Panc1 (cell line): Measurements from ENCODE around the gene SAMD14. TPM values are rescaled to one million over a fixed set of nuclear protein-coding genes. Genes with fewer than 3 reads are reported as not detected.

Experiments
- ATAC-seq: fragments of 200-7000 bp; cut with Tn5 transposase; 2 replicates; pipeline ENCODE4 v1.9.1; 2020; ENCODE audit warnings: mild to moderate bottlenecking, moderate library complexity
- BruUV-seq: library from RNA; stranded (reverse); fragments of 400-500 nt; replicated peaks from 2 replicates; lab custom pipeline; 2021; lab: Mats Ljungman, UMichigan
- CTCF ChIA-PET: fragments of 300-600 bp; sonication (Branson Sonifier 250); formaldehyde crosslinking; loops from one replicate; lab custom pipeline; 2022; ENCODE audit warnings: antibody characterized with exemption; lab: Charles Lee
- POLR2A ChIA-PET: fragments of 300-600 bp; sonication (Branson Sonifier 250); formaldehyde crosslinking; loops from one replicate; lab custom pipeline; 2022; ENCODE audit warnings: antibody characterized with exemption; lab: Charles Lee
- DNase-seq: peaks from one replicate; pipeline ENCODE4 v3.0.0-alpha.2; 2010; ENCODE audit warnings: low read depth, low spot score
- H3K27ac ChIP-seq: 2 replicates; pipeline ENCODE4 v1.5.1; 2011; ENCODE audit warnings: mild to moderate bottlenecking, low read length, inconsistent platforms
- H3K27me3 ChIP-seq: fragments of 200-500 bp; sonication (Bioruptor generic); 2 replicates; pipeline ENCODE4 v1.6.0; 2014; ENCODE audit warnings: low read length, inconsistent platforms; ENCODE audit not compliant: control insufficient read depth, insufficient read depth
- H3K36me3 ChIP-seq: fragments of 200-500 bp; sonication (Bioruptor generic); 2 replicates; pipeline ENCODE4 v1.5.1; 2014; ENCODE audit warnings: inconsistent platforms, mild to moderate bottlenecking, low read length, moderate library complexity; ENCODE audit not compliant: control insufficient read depth, insufficient read depth
- H3K4me1 ChIP-seq: 2 replicates; pipeline ENCODE4 v1.5.1; 2011; ENCODE audit warnings: inconsistent platforms, mild to moderate bottlenecking, low read length, moderate library complexity; ENCODE audit not compliant: control insufficient read depth, insufficient read depth
- H3K4me3 ChIP-seq, 2 experiments: 2 replicates each; pipeline ENCODE4 v1.5.1; 2011 to 2012; ENCODE audit warnings: low read depth in 2 of 2, low read length in 2 of 2, mild to moderate bottlenecking in 2 of 2, inconsistent platforms in 1 of 2, moderate library complexity in 1 of 2
- H3K9me3 ChIP-seq: fragments of 200-500 bp; sonication (Bioruptor generic); 2 replicates; pipeline ENCODE4 v1.5.1; 2014; ENCODE audit warnings: low read depth, mild to moderate bottlenecking, inconsistent platforms, low read length, moderate library complexity; ENCODE audit not compliant: control insufficient read depth, insufficient read depth
- POLR2AphosphoS5 ChIP-seq: IDR thresholded peaks from 2 replicates; pipeline ENCODE4 v1.6.1; 2012; ENCODE audit warnings: mild to moderate bottlenecking, low read depth, low read length, moderate library complexity
- SIN3A ChIP-seq: IDR thresholded peaks from 2 replicates; pipeline ENCODE4 v1.6.1; 2012; ENCODE audit warnings: low read depth, mild to moderate bottlenecking, low read length, moderate library complexity, borderline replicate concordance; ENCODE audit not compliant: insufficient read depth
- TCF7L2 ChIP-seq: IDR thresholded peaks from 2 replicates; pipeline ENCODE4 v1.6.1; 2011; ENCODE audit warnings: mild to moderate bottlenecking, low read depth, low read length, inconsistent platforms
- in situ Hi-C: cut with HindIII; loops from 2 replicates; pipeline ENCODE4 v1.10.0; 2016; ENCODE audit warnings: low sequenced_read_pairs, low pct_unique_long_range_greater_than_20kb
- intact Hi-C: fragments of 100-400 bp; cut with micrococcal nuclease; formaldehyde crosslinking; loops from one replicate; pipeline ENCODE4 v1.10.0; 2022; ENCODE audit not compliant: unreplicated experiment
- total RNA-seq: library from RNA; stranded (reverse); gene quantifications from one replicate; pipeline ENCODE4 v1.2.1, GENCODE V29; 2021; ENCODE audit not compliant: unreplicated experiment
- TF ChIP-seq, protein P1 (sequence below), 2 experiments: IDR thresholded peaks; 2 replicates each; pipeline ENCODE4 v1.6.1; 2011 to 2012; ENCODE audit warnings: low read depth in 2 of 2, control low read depth in 1 of 2, low read length in 1 of 2, mild to moderate bottlenecking in 1 of 2, moderate library complexity in 1 of 2; ENCODE audit not compliant: insufficient read depth in 1 of 2
- TF ChIP-seq, protein P2 (sequence below): fragments of 450-650 bp; IDR thresholded peaks from 2 replicates; pipeline ENCODE4 v1.5.1; 2017; ENCODE audit warnings: mild to moderate bottlenecking

SAMD14 gene
- total RNA-seq, 1 experiment from 2014 or later = 6.9 TPM

DNA sequence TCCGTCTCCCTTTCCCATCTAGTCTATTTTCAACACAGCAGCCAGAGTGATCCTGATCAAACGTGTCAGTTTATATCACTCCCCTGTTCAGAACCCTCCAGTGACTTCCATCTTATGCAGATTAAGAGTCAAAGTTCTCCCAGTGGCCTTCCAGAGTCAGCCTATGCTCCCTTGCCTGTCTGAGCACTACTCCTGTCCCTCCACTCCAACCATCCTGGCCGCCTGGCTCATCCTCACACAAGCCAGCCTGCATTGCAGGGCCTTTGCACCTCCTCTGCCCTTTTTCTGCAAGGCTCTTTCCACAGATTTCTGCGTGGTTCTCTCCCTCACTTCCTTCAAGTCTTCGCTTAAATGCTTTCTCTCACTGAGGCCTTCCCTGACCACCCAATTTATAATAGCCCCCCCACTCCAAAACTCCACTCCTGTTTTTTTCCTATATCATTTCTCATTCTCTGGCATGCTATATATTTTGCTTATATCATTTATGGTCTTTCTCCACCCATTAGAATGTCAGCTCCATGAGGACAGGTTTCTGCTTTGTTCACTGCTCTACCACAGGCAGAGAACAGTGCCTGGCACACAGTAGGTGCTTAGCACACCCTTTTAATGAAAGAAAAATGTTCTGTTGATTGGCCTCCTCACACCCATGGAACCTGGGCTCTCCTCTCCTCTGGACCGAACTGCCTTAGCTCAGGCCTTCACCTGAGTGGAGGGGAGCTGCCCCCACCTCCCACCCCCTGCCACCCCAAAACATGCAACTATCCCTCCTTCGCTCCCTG lies 9.3 kb downstream of the SAMD14 start:
- ChIA-PET POLR2A (interaction anchor here (0.7 kb wide), 1 partner anchor 20 kb away, joined by 9 read pairs; no protein-coding TSS in a partner anchor), CTCF (no interaction called here)
- H3K4me1 ChIP-seq = peaks cover 6% of the 10 kb centered on the region; the same call in 1 of the 2 replicates
- no TSS peak for BruUV-seq
- no peak for ATAC-seq
- H3K9me3 ChIP-seq = no peaks in the 10 kb centered on the region
- H3K27ac ChIP-seq = no peak overlapping the region
- intact Hi-C loops (no loop called here), in situ Hi-C loops (no loop called here)
- no peak overlapping the region for H3K4me3 ChIP-seq
- no peaks in the 10 kb centered on the region for H3K27me3 ChIP-seq
- no peak for DNase-seq
- TF ChIP-seq, protein P1, sequence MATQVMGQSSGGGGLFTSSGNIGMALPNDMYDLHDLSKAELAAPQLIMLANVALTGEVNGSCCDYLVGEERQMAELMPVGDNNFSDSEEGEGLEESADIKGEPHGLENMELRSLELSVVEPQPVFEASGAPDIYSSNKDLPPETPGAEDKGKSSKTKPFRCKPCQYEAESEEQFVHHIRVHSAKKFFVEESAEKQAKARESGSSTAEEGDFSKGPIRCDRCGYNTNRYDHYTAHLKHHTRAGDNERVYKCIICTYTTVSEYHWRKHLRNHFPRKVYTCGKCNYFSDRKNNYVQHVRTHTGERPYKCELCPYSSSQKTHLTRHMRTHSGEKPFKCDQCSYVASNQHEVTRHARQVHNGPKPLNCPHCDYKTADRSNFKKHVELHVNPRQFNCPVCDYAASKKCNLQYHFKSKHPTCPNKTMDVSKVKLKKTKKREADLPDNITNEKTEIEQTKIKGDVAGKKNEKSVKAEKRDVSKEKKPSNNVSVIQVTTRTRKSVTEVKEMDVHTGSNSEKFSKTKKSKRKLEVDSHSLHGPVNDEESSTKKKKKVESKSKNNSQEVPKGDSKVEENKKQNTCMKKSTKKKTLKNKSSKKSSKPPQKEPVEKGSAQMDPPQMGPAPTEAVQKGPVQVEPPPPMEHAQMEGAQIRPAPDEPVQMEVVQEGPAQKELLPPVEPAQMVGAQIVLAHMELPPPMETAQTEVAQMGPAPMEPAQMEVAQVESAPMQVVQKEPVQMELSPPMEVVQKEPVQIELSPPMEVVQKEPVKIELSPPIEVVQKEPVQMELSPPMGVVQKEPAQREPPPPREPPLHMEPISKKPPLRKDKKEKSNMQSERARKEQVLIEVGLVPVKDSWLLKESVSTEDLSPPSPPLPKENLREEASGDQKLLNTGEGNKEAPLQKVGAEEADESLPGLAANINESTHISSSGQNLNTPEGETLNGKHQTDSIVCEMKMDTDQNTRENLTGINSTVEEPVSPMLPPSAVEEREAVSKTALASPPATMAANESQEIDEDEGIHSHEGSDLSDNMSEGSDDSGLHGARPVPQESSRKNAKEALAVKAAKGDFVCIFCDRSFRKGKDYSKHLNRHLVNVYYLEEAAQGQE (IDR thresholded peaks at IDR 0.05; ENCODE audit: insufficient read depth in 1 of 2, low read depth in 2 of 2, low read length in 1 of 2) = no peak
- TF ChIP-seq, protein P2, sequence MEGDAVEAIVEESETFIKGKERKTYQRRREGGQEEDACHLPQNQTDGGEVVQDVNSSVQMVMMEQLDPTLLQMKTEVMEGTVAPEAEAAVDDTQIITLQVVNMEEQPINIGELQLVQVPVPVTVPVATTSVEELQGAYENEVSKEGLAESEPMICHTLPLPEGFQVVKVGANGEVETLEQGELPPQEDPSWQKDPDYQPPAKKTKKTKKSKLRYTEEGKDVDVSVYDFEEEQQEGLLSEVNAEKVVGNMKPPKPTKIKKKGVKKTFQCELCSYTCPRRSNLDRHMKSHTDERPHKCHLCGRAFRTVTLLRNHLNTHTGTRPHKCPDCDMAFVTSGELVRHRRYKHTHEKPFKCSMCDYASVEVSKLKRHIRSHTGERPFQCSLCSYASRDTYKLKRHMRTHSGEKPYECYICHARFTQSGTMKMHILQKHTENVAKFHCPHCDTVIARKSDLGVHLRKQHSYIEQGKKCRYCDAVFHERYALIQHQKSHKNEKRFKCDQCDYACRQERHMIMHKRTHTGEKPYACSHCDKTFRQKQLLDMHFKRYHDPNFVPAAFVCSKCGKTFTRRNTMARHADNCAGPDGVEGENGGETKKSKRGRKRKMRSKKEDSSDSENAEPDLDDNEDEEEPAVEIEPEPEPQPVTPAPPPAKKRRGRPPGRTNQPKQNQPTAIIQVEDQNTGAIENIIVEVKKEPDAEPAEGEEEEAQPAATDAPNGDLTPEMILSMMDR = no peak
- TF ChIP-seq POLR2AphosphoS5 = no peak
- no peaks in the 10 kb centered on the region for H3K36me3 ChIP-seq

DNA sequence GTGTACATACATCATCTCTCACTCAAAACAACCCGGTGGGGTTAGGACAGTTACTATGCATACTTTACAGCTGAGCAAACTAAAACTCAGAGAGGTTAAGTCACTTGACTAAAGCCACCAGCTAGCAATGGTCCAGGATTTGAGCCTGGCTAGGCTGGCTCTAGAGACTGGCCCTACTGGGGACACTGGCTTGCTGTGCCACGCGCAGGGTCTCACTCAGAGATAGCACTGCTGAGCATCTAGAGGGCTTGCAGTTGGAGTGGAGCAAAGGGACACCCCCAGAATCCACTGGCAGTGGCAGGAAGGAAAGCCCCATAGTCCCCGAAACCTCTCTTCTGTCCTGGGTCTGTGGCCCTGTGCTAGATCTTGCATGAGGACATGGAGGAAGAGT lies 11.1 kb downstream of the SAMD14 start:
- no peak for TF ChIP-seq POLR2AphosphoS5
- TF ChIP-seq, protein P1 (IDR thresholded peaks at IDR 0.05; ENCODE audit: insufficient read depth in 1 of 2, low read depth in 2 of 2, low read length in 1 of 2) = no peak
- TF ChIP-seq SIN3A = no peak
- TF ChIP-seq TCF7L2 = no peak
- TF ChIP-seq, protein P2 = no peak
- BruUV-seq = no TSS peak
- in situ Hi-C loops = no loop called here
- no peaks in the 10 kb centered on the region for H3K9me3 ChIP-seq
- H3K4me1 ChIP-seq = peaks cover 3% of the 10 kb centered on the region; the same call in 1 of the 2 replicates
- H3K36me3 ChIP-seq = no peaks in the 10 kb centered on the region
- DNase-seq (no peak), ATAC-seq (no peak)
- no peak overlapping the region for H3K4me3 ChIP-seq
- intact Hi-C loops = no loop called here
- POLR2A ChIA-PET = no interaction called here
- CTCF ChIA-PET = interaction anchor here (0.6 to 1.0 kb wide), 3 partner anchors 22 to 33 kb away, joined by 3 to 11 read pairs (median 5); no protein-coding TSS in a partner anchor
- no peaks in the 10 kb centered on the region for H3K27me3 ChIP-seq
- H3K27ac ChIP-seq = no peak overlapping the region
